ENCODE results near the gene EOLA1.
"Not testable (repeated sequence)": the region's sequence is repeated elsewhere in the genome, so short reads cannot be mapped to it uniquely, and the experiment has no call there.

Gene EOLA1

GRCh38 chrX:149515954-149516602 lies 24.7 kb upstream of the EOLA1 start:
- DNase-seq = no peak

GRCh38 chrX:149516604-149517003 lies 24.2 kb upstream of the EOLA1 start:
- DNase-seq = no peak

- DNase-seq = no peak
Observed at GRCh38 chrX:149517308-149517707, 23.5 kb upstream of the EOLA1 start.

DNA sequence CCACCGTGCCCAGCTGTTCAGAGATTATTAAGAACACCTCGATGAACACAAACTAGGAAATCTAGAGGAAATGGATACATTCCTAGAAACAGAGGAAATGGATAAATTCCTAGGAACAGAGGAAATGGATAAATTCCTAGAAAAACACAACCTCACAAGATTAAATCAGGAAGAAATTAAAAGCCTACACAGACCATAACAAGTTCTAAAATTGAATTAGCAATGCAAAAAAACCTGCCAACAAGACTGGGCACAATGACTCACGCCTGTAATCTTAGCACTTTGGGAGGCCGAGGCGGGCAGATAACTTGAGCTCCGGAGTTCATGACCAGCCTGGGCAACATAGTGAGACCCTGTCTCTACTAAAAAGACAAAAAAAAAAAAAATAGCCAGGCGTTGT lies 22.6 kb upstream of the EOLA1 start:
- no peak for DNase-seq

DNA sequence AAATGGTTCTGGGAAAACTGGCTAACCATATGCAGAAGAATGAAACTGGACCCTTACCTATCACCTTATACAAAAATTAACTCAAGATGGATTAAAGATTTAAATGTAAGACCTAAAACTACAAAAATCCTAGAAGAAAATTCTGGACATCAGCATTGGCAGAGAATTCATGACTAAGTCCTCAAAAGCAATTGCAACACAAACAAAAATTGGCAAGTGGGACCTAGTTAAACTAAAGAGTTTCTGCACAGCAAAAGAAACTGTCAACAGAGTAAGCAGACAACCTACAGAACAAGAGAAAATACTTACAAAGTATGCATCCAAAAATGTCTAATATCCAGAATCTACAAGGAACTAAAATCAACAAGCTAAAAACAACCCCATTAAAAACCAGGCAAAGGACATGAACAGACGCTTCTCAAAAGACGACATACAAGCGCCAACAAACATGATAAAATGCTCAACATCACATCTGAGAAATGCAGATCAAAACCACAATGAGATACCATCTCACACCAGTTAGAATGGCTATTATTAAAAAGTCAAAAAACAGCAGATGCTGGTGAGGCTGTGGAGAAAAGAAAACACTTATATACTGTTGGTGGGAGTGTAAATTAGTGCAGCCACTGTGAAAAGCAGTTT lies 20.1 kb upstream of the EOLA1 start:
- not testable (repeated sequence) for DNase-seq

GRCh38 chrX:149521438-149521837 lies 19.4 kb upstream of the EOLA1 start:
- DNase-seq = no peak

- DNase-seq = no peak
Observed at GRCh38 chrX:149522916-149523315, 17.9 kb upstream of the EOLA1 start.

- DNase-seq = not testable (repeated sequence)
Observed at GRCh38 chrX:149525389-149525788, 15.4 kb upstream of the EOLA1 start.

DNA sequence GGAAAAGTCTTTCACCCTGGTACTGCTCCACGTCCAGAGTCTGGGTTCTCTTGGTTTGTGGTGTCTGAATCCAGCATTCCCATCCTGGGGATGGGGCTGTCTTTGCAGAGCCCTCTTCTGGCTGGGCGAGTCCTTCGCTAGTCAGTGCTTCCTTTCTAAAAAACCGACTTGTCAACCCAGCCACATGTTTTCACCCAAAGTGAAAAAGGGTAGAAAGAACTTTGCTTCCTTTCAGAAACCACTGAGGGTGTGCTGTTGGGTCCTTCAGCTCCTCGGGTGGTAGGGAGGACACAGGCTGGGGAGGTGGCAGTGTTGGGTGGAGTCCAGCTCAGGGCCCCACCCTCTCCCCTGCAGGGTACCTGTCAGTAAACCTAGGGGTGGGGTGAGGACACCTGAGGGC lies 14.9 kb upstream of the EOLA1 start:
- DNase-seq = not testable (repeated sequence)

- not testable (repeated sequence) for DNase-seq
Observed at GRCh38 chrX:149526318-149527033, 14.3 kb upstream of the EOLA1 start.

DNA sequence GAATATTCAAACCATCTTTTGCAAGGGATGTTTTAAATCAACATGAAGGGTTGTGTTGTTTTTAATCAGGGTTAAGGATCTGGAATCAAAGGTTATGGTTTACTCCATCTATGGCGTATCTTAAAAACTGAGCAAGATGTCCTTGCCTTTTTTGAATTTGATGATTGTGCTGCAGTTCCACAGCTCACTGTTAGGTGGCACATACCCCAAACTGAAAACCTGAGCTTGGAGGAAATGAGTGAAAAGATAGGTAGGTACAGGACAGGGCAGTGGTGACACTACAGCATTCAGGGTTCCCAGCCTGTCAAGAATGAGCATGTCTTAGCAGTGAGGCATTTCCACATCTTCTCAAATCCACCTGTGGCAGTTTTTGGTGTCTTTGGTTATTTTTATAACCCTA lies 13.1 kb upstream of the EOLA1 start:
- DNase-seq = no peak

DNA sequence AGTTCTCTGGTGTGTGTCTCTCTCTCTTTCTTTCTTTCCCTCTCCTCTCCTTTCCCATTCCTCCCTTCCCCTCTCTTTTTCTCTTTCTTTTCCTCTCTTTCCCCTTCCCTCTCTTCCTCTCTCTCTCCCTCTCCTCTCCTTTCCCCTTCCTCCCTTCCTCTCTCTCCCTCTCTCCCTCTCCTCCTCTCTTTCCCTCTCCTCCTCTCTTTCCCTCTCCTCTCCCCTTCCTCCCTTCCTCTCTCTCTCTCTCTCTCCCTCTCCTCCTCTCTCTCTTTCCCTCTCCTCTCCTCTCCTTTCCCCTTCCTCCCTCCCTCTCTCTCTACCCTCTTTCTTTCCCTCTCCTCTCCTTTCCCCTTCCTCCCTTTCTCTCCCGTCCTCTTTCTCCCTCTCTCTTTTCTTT lies 12.4 kb upstream of the EOLA1 start:
- no peak for DNase-seq

DNA sequence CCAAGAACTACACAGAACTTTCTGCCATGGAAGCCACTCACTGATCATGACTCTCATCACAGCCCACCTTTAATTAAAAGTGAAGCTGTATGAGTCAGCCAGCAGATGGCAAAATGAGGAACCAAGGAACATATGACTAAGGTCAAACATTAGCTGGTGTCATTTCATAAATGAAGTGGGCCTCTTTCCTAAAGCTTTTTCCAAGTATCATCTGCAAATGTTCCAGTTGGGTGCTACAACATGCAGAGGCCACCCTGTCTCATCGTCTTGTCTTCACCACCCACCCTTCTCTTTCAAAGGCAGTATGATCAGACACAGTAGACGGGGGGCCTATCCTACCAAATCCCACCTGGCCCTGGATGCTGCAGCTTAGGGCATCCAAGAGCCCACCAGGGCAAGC lies 9.2 kb upstream of the EOLA1 start:
- no peak for DNase-seq

GRCh38 chrX:149532868-149533267 lies 7.9 kb upstream of the EOLA1 start:
- not testable (repeated sequence) for DNase-seq

DNA sequence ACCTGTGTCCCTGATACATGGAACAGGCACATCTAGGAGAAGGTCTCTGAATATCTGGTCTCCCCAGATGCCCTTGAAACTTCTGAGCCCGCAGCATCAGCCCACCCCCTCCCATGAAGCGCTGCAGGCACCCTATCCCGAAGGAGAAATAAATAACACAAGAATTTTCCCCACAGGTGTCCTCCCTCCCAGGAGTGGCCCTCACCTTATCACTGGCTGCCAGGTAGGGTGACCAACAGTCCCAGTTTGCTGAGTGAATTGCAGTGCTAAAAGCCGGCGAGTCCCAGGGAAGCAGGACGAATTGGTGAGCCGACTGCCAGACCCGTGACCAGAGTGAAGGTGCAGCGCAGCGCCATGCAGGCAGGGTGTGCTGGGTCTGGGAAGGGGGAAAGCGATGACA lies 6.8 kb upstream of the EOLA1 start:
- DNase-seq = not testable (repeated sequence)

GRCh38 chrX:149534926-149535602 lies 5.7 kb upstream of the EOLA1 start:
- not testable (repeated sequence) for DNase-seq

DNA sequence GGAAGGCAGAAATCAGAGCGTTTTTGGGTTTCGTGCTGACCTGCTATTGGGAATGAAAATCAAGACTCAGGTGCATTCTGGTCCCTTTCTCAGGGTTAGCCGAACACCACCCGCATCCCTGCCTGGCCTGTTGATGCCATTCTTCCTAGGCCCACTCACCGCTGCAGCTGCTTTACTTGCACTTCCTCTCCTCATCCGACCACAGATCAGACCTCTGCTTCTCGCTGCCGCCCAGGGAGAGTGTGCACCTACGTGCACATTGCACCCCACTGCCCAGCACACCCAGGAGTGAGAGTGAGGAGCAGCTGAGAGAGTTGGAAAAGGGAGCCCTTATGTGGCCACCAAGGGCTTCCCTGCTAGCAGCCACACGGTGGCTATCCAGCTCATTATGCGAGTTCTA lies 3.3 kb upstream of the EOLA1 start:
- not testable (repeated sequence) for DNase-seq

GRCh38 chrX:149539283-149540130 lies 1.3 kb upstream of the EOLA1 start:
- DNase-seq = no peak

- no peak for DNase-seq
Observed at GRCh38 chrX:149540131-149540620, 636 bp upstream of the EOLA1 start.

DNA sequence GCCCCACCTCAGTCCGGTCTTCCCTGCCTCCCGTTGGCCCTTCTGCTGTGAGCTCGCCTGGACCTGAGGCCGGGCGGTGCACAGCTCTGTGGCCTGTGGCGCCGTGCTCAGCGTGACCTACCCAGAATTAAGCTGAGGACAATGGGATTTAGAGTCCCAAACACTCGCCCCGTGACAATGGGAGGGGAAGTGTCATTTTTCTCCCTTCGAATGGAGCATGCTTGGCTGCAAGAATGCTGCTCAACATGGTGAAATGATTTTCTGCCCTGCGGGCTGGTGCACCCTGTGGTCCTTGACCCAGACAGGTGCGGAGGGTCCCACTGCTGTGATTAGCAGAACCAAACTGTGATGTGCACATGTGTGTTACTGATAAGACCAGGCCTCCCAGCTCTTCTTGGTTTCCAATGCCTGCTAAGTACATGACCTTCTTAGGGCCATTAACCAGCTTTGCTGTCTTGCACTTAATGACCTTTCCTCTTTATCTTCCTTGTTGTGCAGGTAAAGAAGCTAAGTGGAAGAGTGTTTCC lies 772 bp downstream of the EOLA1 start:
- no peak for DNase-seq

- DNase-seq = not testable (repeated sequence)
Observed at GRCh38 chrX:149545545-149546543, 5.0 kb downstream of the EOLA1 start.
